ENCODE measurements around the gene MLLT3. TPM values are rescaled to one million over a fixed set of nuclear protein-coding genes. Genes with fewer than 3 reads are reported as not detected.

Gene MLLT3
- total RNA-seq, 1 experiment from 2014 or later = 7.0 TPM

DNA sequence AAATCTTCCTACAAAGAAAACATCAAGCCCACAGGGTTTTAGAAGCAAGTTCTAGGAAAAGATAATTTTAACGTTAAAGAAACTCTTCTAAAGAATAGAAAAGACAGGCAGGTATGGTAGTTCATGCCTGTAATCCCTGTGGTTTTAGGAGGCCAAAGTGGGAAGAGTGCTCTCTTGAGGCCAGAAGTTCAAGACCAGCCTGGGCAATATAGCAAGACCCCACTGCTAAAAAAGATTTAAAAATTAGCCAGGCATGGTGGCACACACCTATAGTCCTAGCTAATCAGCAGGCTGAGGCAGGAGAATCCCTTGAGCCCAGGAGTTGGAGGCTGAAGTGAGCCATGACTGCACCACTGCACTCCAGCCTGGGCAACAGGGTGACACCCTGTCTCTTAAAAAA, 193.3 kb downstream of the MLLT3 start:
- ChIA-PET CTCF (no interaction called here), POLR2A (no interaction called here)
- ATAC-seq (no peak), DNase-seq (ENCODE audit: low spot score) (no peak)
- Mint-ChIP-seq H3K9me3 (no peaks in the 10 kb centered on the region), H3K27me3 (ENCODE audit: low read depth) (no peaks in the 10 kb centered on the region), H3K36me3 (no peaks in the 10 kb centered on the region), H3K4me3 (no peak overlapping the region), H3K27ac (no peak overlapping the region), H3K4me1 (no peaks in the 10 kb centered on the region)
- TF ChIP-seq EMX1 (CRISPR knock-in tag; IDR thresholded peaks at IDR 0.05) = no peak
- TF ChIP-seq, protein P1, sequence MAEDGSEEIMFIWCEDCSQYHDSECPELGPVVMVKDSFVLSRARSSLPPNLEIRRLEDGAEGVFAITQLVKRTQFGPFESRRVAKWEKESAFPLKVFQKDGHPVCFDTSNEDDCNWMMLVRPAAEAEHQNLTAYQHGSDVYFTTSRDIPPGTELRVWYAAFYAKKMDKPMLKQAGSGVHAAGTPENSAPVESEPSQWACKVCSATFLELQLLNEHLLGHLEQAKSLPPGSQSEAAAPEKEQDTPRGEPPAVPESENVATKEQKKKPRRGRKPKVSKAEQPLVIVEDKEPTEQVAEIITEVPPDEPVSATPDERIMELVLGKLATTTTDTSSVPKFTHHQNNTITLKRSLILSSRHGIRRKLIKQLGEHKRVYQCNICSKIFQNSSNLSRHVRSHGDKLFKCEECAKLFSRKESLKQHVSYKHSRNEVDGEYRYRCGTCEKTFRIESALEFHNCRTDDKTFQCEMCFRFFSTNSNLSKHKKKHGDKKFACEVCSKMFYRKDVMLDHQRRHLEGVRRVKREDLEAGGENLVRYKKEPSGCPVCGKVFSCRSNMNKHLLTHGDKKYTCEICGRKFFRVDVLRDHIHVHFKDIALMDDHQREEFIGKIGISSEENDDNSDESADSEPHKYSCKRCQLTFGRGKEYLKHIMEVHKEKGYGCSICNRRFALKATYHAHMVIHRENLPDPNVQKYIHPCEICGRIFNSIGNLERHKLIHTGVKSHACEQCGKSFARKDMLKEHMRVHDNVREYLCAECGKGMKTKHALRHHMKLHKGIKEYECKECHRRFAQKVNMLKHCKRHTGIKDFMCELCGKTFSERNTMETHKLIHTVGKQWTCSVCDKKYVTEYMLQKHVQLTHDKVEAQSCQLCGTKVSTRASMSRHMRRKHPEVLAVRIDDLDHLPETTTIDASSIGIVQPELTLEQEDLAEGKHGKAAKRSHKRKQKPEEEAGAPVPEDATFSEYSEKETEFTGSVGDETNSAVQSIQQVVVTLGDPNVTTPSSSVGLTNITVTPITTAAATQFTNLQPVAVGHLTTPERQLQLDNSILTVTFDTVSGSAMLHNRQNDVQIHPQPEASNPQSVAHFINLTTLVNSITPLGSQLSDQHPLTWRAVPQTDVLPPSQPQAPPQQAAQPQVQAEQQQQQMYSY (CRISPR knock-in tag; IDR thresholded peaks at IDR 0.05) = no peak
- TF ChIP-seq ZNF121 (CRISPR knock-in tag; IDR thresholded peaks at IDR 0.05) = peak; percentile 88

DNA sequence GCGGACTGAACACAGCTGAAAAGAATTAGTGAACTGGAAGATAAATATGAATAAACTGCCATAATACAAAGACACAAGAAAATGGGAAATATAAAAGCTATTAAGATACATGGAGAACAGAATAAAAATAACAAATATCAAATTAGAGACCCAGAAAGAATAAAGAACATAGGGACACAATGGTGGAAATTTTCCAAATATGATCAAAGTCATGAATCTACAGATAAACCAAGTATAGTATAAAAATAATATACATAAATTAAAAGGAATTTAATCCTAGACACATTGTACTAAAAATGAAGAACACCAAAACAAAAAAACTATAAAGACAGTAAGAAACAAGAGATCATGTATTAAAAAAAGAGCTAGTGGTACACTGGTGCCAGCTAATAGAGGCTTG, 194.9 kb downstream of the MLLT3 start:
- H3K36me3 Mint-ChIP-seq = no peaks in the 10 kb centered on the region
- no peak overlapping the region for H3K27ac Mint-ChIP-seq
- CTCF ChIA-PET = interaction anchor here (1.3 kb wide), 1 partner anchor 97 kb away, joined by 3 read pairs; no protein-coding TSS in a partner anchor

DNA sequence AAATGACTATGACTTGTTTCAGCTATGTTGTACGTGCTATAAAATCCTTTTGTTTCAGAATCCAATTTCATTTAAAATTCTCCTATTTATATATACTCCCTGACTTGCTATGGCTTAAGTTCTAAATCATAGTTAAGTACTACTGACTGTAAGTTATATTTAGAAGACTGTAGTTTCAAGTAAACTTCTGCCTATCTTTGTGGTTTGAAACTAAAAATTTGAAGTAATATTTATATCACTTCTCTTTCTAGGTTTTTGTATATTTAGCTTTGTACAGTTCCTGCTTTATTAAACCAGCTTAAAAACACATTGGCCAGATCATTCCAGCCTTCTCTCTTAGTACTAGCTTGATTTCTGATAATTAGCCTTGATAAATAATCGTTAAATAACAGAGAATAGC, 196.3 kb downstream of the MLLT3 start:
- Mint-ChIP-seq H3K4me1 (no peaks in the 10 kb centered on the region), H3K9me3 (no peaks in the 10 kb centered on the region), H3K36me3 (no peaks in the 10 kb centered on the region), H3K4me3 (no peak overlapping the region), H3K27me3 (ENCODE audit: low read depth) (no peaks in the 10 kb centered on the region), H3K27ac (no peak overlapping the region)
- DNase-seq (ENCODE audit: low spot score) = no peak
- CTCF ChIA-PET = interaction anchor here (0.6 kb wide), 1 partner anchor 604 kb away, joined by 5 read pairs; no protein-coding TSS in a partner anchor
- POLR2A ChIA-PET = no interaction called here
- no peak for ATAC-seq
- TF ChIP-seq TEAD1 (CRISPR knock-in tag; IDR thresholded peaks at IDR 0.05) (no peak), ZNF416 (CRISPR knock-in tag; IDR thresholded peaks at IDR 0.05) (no peak), ZNF219 (CRISPR knock-in tag; IDR thresholded peaks at IDR 0.05; ENCODE audit: borderline replicate concordance) (no peak), ZNF396 (CRISPR knock-in tag; IDR thresholded peaks at IDR 0.05; ENCODE audit: borderline replicate concordance) (no peak), JAZF1 (CRISPR knock-in tag; IDR thresholded peaks at IDR 0.05) (no peak), RORB (CRISPR knock-in tag; IDR thresholded peaks at IDR 0.05) (no peak), ZNF263 (CRISPR knock-in tag; IDR thresholded peaks at IDR 0.05; ENCODE audit: low read depth) (no peak), SP1 (CRISPR knock-in tag; conservative IDR thresholded peaks at IDR 0.05) (no peak), CBFB (CRISPR knock-in tag; IDR thresholded peaks at IDR 0.05; ENCODE audit: low read depth) (no peak)
- TF ChIP-seq, protein P1 (CRISPR knock-in tag; IDR thresholded peaks at IDR 0.05) = no peak
- TF ChIP-seq, protein P2, sequence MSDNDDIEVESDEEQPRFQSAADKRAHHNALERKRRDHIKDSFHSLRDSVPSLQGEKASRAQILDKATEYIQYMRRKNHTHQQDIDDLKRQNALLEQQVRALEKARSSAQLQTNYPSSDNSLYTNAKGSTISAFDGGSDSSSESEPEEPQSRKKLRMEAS (CRISPR knock-in tag; IDR thresholded peaks at IDR 0.05) = no peak
- TF ChIP-seq, protein P3, sequence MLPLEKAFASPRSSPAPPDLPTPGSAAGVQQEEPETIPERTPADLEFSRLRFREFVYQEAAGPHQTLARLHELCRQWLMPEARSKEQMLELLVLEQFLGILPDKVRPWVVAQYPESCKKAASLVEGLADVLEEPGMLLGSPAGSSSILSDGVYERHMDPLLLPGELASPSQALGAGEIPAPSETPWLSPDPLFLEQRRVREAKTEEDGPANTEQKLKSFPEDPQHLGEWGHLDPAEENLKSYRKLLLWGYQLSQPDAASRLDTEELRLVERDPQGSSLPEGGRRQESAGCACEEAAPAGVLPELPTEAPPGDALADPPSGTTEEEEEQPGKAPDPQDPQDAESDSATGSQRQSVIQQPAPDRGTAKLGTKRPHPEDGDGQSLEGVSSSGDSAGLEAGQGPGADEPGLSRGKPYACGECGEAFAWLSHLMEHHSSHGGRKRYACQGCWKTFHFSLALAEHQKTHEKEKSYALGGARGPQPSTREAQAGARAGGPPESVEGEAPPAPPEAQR (CRISPR knock-in tag; IDR thresholded peaks at IDR 0.05) = no peak
- TF ChIP-seq, protein P4, sequence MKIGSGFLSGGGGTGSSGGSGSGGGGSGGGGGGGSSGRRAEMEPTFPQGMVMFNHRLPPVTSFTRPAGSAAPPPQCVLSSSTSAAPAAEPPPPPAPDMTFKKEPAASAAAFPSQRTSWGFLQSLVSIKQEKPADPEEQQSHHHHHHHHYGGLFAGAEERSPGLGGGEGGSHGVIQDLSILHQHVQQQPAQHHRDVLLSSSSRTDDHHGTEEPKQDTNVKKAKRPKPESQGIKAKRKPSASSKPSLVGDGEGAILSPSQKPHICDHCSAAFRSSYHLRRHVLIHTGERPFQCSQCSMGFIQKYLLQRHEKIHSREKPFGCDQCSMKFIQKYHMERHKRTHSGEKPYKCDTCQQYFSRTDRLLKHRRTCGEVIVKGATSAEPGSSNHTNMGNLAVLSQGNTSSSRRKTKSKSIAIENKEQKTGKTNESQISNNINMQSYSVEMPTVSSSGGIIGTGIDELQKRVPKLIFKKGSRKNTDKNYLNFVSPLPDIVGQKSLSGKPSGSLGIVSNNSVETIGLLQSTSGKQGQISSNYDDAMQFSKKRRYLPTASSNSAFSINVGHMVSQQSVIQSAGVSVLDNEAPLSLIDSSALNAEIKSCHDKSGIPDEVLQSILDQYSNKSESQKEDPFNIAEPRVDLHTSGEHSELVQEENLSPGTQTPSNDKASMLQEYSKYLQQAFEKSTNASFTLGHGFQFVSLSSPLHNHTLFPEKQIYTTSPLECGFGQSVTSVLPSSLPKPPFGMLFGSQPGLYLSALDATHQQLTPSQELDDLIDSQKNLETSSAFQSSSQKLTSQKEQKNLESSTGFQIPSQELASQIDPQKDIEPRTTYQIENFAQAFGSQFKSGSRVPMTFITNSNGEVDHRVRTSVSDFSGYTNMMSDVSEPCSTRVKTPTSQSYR (CRISPR knock-in tag; IDR thresholded peaks at IDR 0.05) = no peak

More for the DNA sequence above, 194.9 kb downstream of the MLLT3 start:
- Mint-ChIP-seq H3K9me3 (no peaks in the 10 kb centered on the region), H3K4me3 (no peak overlapping the region), H3K27me3 (ENCODE audit: low read depth) (no peaks in the 10 kb centered on the region), H3K4me1 (no peaks in the 10 kb centered on the region)
- DNase-seq (ENCODE audit: low spot score) = no peak
- POLR2A ChIA-PET = no interaction called here
- no peak for ATAC-seq
- TF ChIP-seq CREB1 (CRISPR knock-in tag; IDR thresholded peaks at IDR 0.05) (no peak), ZNF317 (CRISPR knock-in tag; IDR thresholded peaks at IDR 0.05; ENCODE audit: borderline replicate concordance, low read depth) (no peak)
- TF ChIP-seq, protein P4 (CRISPR knock-in tag; IDR thresholded peaks at IDR 0.05) = no peak
